LoVo (cell line): Measurements from ENCODE around the gene SH3D19.

Experiments
- DNase-seq: peaks from one replicate; pipeline ENCODE4 v3.0.0-alpha.2; 2016; ENCODE audit warnings: low spot score

SH3D19 gene

DNA sequence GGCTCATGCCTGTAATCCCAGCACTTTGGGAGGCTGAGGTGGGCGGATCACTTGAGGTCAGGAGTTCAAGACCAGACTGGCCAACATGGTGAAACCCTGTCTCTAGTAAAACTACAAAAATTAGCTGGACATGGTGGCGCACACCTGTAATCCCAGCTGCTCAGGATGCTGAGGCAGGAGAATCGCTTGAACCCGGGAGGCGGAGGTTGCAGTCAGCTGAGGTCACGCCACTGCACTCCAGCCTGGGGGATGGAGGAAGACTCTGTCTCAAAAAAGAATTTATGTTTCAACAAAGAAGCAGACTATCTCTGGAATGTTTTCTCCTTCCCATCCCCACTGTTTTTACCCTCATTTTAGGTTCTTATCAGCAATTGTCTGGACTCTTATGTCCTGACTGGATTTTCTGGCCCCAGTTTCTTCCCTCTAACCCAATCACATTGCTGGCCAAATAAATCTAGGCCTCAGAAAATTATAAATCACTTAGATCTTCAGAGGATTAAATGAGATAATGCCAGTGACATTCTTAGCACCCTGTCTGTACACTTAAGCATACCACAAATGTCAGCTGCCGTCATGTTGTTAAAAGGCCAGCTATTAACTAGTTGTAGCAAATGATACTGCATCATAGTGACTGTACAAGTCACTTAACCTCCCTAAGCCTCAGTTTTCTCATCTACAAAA is 93.3 kb downstream of the SH3D19 start:
- DNase-seq: no peak

DNA sequence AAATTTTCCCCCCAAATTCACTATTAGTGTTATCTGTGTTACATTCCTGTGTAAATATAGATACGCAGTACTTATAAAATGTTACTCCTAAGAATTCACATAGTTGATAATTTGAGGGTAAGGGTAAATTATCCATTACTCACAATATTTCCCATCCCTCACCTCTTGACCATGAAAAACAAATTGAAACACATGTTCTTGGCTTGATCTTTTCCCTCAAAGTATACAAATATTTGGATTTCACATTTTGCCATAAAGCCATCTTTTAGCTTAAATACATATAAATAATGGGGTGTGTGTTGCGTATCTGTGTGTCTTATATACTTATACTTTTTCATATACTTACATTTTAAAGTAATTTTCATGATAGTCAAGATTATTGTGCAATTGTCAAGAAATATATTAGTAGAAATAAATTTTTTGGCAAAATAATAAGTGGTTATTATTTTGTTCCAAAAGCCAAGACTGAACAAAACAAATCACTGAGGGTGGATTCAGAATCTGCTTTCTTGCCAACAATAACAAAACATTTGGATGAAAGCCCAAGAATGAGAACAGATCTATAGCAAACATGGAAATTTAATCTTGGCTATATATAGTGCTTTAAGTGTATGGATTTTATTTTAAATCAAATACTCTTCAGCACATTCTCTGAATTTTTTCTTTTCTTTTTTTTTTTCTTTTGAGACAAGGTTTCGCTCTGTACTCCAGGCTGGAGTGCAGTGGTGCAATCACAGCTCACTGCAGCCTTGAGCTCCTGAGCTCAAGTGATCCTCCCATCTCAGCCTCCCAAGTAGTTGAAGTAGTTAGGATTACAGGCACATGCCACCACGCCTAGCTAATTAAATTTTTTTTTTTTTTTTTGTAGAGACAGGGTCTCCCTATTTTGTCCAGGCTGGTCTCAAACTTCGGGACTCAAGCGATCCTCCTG is 97.0 kb downstream of the SH3D19 start:
- DNase-seq: no peak

GRCh38 chr4:151227731-151228130 is 97.7 kb downstream of the SH3D19 start:
- no peak for DNase-seq

DNA sequence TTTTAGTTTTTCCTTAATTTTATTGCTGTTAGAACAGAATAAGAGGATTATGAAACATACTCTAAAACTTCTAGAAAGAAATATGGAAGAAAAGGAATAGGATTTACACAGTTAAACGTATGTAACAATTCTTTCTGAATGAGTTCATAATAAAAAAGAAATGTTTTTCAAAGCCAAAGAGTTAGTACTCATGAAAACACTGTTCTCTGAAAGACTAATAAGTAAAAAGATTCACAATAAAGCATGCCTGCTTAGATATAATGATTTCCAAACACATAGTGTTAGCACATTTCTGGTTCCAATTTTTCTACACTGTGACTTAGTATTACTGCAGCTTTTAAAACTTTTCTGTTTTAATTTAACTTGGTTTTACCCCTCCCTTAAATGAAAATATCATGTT is 98.2 kb downstream of the SH3D19 start:
- DNase-seq: no peak

DNA sequence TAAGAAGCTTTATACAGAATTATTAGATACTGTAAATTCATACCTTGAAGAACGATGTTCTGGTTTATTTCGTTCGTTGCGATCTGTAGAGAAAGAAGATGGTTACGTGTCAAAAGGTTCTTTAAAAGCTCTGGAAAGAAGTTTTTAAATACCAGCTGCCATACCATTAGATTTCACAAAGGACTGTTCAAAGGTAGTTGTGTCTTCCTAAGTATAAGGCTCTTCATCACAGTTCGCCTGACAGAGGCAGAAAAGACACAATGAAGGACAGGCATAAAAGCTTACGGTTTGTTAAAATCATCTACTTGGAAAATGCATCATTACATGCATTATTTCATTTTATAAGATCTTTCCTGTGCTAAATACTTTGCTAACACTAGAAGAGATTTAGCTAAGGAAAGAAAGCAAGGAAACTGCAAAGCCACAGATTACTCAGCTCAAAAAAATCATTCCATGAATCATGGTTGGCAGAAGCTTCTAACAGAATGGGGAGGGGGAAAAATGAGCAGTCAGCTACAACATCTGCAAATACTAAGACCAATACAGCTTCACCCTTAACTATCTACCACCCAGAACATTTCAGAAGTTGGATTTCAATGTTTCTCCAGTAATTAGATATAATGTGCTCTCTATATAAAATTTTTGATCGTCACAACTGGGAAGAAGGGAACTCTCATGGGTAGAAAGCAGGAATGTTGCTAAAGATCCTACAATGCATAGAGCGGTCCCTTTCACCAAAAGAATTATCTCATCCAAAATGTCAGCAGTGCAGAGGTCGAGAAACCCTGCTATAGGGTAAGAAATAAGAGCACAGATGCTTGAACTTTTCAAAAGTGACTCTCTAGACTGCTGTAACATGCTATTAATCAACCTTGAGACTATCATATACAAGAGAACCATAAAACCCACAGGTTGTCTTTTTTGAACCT is 99.1 kb downstream of the SH3D19 start:
- DNase-seq: peak; percentile 6

DNA sequence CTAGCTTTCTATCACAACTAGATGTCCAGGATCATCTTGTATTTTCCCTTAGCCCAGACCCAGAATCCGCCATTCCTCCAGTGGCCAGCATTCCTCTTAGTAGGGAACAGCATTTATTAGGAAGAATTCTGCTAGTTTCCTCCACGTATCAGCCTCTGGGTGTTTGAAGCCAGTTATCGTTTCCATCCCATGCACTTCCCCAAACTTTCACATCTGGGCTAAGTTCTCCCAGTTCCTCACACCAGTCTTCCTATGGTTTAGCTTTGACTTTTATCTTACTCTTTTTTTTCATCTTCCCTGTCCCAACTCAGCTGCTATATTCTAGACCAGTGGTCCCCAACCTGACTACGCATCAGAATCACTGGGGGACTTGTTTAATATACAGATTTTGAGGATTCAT is 101.9 kb downstream of the SH3D19 start:
- no peak for DNase-seq

DNA sequence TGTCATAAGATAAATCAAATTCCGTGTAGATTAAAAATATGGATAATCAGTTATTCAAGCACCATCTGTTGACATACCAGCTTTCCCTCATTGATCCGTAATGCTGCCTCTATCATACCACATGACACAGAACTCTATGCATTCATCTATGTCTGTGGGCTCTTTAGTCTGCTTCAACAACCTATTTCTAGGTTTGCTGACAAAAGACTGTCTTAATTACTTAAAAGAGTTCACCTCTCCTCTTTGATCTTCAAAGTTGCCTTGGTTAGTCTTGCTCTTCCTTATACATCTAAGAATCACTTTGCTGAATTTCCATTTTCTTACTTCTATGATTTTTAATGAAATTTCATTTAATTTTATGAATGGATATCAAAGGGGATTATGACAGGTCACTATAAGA is 105.5 kb downstream of the SH3D19 start:
- DNase-seq: no peak

DNA sequence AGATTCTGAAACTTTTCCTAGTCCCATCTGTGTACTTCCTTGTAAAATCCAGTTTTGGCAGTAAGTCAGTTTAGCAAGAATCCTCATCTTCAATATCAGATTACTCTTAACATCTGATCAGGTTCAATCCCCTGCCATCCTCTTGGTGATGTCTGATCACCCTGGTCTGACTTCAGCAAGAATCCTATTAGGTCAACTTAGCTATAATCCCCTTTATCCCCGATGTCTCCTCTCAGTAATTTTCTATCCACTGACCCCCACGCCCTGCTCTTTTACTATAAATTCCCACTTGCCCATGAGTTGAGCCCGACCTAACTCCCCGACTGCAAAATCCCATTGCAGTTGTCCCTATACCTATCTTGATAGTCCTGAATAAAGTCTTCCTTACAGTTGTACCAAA is 106.3 kb downstream of the SH3D19 start:
- no peak for DNase-seq

DNA sequence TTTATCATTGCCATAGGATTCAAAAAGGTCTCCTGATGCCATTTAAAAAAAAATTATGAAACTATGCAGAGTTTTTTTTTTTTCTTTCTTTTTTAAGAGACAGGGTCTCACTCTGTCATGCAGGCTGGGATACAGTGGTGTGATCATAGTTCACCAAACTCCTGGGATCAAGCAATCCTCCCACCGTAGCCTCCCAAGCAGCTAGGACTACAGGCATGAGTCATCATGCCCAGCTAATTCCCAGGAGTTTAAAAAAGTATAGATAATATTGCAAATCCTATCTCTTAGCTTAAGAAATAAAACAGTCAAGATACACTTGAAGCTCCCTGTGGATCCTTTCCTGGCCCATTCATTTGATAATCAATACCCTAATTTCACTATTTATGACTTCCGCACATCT is 107.1 kb downstream of the SH3D19 start:
- DNase-seq: no peak

DNA sequence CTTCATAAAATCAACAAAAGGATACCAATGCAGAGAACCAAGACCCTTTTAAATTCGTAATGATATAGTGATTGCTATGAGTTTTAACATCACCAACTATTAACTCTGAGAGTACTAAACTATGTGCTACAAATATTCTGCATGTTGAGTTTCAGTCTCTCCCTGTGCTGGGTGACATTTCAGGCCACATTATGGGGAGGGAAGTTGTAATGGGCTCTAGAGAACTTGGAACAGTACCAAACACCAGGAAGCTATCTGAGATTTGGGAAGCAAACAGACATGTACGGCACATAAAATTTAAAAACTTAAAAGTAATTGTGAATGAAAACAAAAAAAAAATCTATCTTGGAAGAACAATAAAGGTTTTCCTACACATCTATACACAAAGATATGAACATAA is 108.1 kb downstream of the SH3D19 start:
- no peak for DNase-seq

DNA sequence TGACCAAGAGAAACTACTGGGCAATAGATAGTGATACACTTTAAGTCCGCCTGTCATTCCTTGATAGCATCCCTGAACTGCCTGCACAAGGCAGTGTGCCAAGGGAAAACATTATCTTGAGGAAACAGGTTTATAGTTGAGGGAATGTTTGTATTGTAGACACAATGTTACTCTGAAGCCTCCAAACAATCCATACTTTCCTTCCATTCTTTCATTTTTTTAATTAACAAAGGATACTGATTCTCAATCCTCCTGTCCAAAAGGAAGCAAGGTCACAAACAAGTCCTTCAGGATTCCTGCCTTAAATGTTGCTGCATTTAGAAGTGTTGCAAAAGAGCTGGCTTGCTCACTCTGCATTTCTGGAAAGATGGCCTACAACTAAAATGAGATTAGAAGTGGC is 110.1 kb downstream of the SH3D19 start:
- no peak for DNase-seq

DNA sequence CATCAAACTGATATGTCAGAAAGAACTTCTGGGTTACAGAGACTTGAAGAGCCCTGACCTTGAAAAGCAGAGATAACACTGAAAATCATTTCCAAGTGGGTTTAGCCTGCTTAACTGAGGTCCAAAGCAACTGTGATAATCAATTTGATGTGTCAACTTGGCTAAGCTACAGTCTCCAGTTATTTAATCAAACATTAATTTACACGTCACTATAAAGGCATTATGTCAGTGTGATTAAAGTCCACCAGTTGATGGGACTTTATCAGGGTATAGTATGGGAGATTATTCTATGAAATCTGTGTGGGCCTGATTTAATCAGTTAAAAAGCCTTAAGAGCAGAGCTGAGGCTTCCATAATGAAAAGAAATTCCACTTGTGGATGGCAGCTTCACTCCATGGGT is 117.5 kb downstream of the SH3D19 start:
- DNase-seq: no peak

GRCh38 chr4:151207186-151207585 is 118.2 kb downstream of the SH3D19 start:
- DNase-seq: no peak

DNA sequence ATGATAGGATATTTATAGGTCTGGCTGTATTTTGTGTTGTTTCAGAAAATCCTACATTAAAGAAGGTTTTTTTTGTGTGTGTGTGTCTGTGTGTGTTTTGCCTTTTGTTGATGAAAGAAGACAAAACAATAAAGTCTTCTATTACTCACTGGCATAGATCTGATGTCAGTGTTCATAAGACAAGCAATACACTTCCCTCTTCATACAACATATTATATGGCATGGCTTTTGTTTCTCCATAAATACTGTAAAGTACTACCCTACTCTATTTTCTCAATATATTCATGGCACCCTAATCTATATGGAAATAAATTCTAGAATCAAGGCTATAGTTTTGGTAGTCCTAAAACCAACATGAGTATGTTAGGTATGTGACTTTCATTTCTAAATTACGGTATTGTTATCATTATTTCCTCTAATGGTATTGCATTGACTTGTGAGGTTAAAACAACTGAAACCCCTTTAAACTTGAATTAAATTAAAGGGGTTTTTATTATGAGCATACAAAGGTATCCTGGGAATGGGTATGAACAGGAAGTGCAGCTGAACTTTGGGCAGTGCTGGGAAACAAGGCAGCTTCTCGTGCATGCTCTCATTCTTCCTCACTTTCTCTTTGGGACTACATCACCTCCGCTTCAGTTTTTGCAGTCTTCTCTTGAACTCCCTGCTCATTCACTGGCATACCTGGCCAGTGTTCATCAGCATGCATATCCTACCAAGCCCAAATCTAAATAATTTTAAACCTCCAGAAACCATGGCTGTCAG is 119.0 kb downstream of the SH3D19 start:
- no peak for DNase-seq

- no peak for DNase-seq
Measured at GRCh38 chr4:151205722-151206121, 119.7 kb downstream of the SH3D19 start.

DNA sequence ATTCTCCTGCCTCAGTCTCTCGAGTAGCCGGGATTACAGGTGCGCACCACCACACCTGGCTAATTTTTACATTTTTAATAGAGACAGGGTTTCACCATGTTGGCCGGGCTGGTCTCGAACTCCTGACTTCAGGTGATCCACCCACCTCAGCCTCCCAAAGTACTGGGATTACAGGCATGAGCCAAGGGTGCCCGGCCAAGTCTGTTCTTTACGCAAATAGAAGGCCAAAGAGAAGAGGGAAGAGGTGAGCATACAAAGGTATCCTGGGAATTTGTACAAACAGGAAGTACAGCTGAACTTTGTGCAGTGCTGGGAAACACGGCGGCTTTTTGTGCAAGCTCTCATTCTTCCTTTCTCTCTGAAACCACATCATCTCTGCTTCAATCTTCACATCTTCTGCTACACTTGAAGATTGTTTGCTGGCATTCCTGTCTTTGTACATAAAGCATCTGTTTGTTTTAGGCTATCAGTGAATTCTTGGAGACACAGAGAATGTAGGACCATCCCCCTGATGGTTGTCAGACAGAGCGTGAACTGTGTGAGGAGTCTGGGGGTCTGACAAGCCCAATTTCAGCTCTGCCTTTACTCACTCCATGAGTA is 120.4 kb downstream of the SH3D19 start:
- DNase-seq: no peak

- no peak for DNase-seq
Measured at GRCh38 chr4:151202851-151203455, 122.5 kb downstream of the SH3D19 start.

- no peak for DNase-seq
Measured at GRCh38 chr4:151202381-151202780, 123.0 kb downstream of the SH3D19 start.

DNA sequence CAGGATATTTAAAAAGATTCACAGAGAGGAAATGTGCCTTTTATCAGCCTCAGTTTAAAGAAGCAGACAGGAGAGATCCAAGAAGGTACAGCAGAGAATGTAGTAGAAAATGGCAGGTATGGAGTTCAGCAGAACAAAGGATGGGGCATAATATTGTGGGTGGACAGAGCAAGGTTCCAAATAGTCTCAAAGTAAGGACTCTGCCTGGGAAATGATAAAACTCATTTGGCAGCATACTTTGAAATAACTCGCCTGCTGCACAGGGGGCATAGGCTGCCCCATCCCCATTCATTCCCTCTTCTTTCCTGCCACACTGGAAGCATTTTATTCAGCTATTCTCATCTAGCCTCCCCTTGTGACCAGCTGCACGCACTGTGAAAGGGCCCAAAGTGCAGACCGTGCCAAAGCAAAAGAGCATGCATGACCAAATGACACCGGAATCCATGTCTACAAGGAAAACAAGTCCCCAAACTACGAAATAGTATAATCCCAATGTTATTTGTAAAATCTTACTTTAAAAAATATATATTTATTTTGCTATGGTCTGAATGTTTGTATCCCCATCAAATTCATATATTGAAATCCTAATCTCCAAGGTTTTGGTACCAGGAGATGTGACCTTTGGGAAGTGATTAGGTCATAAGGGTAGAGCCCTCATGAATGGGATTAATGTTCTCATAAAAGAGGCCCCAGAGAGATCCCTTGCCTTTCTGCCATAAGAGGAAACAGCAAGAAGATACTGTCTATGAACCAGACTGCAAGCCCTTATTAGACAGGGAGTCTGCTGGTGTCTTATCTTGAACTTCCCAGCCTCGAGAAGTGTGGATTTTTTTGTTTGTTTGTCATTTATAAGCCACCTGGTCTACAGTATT is 125.8 kb downstream of the SH3D19 start:
- DNase-seq: no peak

- DNase-seq: no peak
Measured at GRCh38 chr4:151198748-151199147, 126.7 kb downstream of the SH3D19 start.
